Neural cell (in vitro differentiated cells): Measurements from ENCODE around the gene SMIM35.

Source experiments
- EP300 ChIP-seq: fragments of 450-650 bp; conservative IDR thresholded peaks from 2 replicates; pipeline ENCODE4 v1.6.1; 2014; ENCODE audit warnings: antibody characterized with exemption, mild to moderate bottlenecking, moderate library complexity; ENCODE audit not compliant: poor library complexity, severe bottlenecking
- TAF1 ChIP-seq: IDR thresholded peaks from 2 replicates; pipeline ENCODE4 v1.6.1; 2012; ENCODE audit warnings: low read depth

GRCh38 chr11:118033443-118033842, 53.3 kb downstream of the SMIM35 start:
- TF ChIP-seq EP300 (no peak), TAF1 (no peak)
